NT2/D1 (cell line): ENCODE data around the gene KCNA2.

Experiments used
- SUZ12 ChIP-seq: IDR thresholded peaks from 2 replicates; pipeline ENCODE4 v1.6.1; 2011; ENCODE audit not compliant: insufficient read length, insufficient read depth; ENCODE audit errors: extremely low read depth
- ZNF274 ChIP-seq: IDR thresholded peaks from 2 replicates; pipeline ENCODE4 v1.6.1; 2011; ENCODE audit warnings: mild to moderate bottlenecking, low read depth, low read length

DNA sequence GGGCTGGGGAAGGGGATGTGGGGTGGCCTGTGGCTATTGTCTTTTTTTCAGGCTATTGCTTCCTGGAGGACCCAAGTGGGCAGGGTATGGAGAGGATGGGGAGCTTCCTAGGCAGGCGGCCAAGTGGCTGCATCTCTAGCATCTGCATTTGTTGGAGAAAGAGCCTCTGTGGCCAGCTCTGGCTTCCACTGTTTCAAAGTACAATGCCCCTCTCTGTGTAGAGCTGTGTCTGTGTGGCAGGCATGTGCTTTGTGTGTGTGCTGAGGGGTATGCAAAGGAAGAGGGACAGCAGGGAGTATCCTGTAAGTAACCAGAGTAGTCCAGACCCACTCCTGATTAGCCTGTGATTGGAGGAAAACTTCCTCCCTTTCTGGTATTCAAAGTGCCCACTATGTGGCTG is 40.6 kb downstream of the KCNA2 start:
- TF ChIP-seq ZNF274, result no peak
- TF ChIP-seq SUZ12, result no peak
